HCT116 (cell line): ENCODE results near the gene CBLIF. TPM values are rescaled to one million over a fixed set of nuclear protein-coding genes. Genes with fewer than 3 reads are reported as not detected.

Source experiments
- ATAC-seq: fragments of 200-7000 bp; cut with Tn5 transposase; 2 replicates; pipeline ENCODE4 v1.9.1; 2020; ENCODE audit warnings: mild to moderate bottlenecking, moderate library complexity
- BruUV-seq: library from RNA; stranded (reverse); fragments of 400-500 nt; replicated peaks from 2 replicates; lab custom pipeline; 2021; lab: Mats Ljungman, UMichigan
- CTCF ChIA-PET: fragments of 300-600 bp; sonication (Branson Sonifier 250); formaldehyde crosslinking; loops from one replicate; lab custom pipeline; 2021; ENCODE audit warnings: antibody characterized with exemption; lab: Charles Lee
- POLR2A ChIA-PET: fragments of 300-600, 350-600 bp; sonication (Branson Sonifier 250); formaldehyde crosslinking; loops from one replicate; lab custom pipeline; 2021; ENCODE audit warnings: antibody characterized with exemption; lab: Charles Lee
- RAD21 ChIA-PET, 2 experiments: fragments of 300-600 bp; sonication (Branson Sonifier 250); formaldehyde crosslinking; loops; one replicate each; lab custom pipeline; 2023; ENCODE audit warnings: low total read pairs in 2 of 2; ENCODE audit not compliant: uncharacterized antibody in 2 of 2, unreplicated experiment in 2 of 2, low non-redundant PET in 1 of 2; lab: Charles Lee
- DNase-seq: peaks from one replicate; pipeline ENCODE4 v3.0.0-alpha.2; 2010; ENCODE audit warnings: low read depth, low spot score
- H2AFZ ChIP-seq: fragments of 200-600 bp; shearing (Covaris generic), sonication (generic); 2 replicates; pipeline ENCODE4 v1.6.1; 2017; ENCODE audit warnings: low read depth, mixed run types, mixed read lengths, antibody characterized with exemption, low read length; ENCODE audit not compliant: poor library complexity, severe bottlenecking
- H3K27ac ChIP-seq: 2 replicates; pipeline ENCODE4 v1.5.1; 2012; ENCODE audit warnings: low read depth, low read length
- H3K27me3 ChIP-seq: fragments of 200-600 bp; sonication (generic); 2 replicates; pipeline ENCODE4 v1.6.1; 2016; ENCODE audit warnings: mixed run types, low read length, mixed read lengths; ENCODE audit not compliant: insufficient read depth
- H3K36me3 ChIP-seq, 2 experiments: fragments of 200-500 bp in 1 of 2; fragments of 200-600 bp in 1 of 2; sonication (Bioruptor generic) in 1 of 2; sonication (generic) in 1 of 2; 2 replicates each; pipeline versions ENCODE4 v1.5.1 to v1.6.1; 2014 to 2016; ENCODE audit warnings: low read length in 2 of 2, inconsistent platforms in 1 of 2, mixed read lengths in 1 of 2, mixed run types in 1 of 2; ENCODE audit not compliant: insufficient read depth in 2 of 2, control insufficient read depth in 1 of 2
- H3K4me1 ChIP-seq, 2 experiments: fragments of 200-600 bp in 1 of 2; sonication (generic) in 1 of 2; 2 replicates each; pipeline versions ENCODE4 v1.5.1 to v1.6.1; 2012 to 2017; ENCODE audit warnings: low read length in 2 of 2, inconsistent platforms in 1 of 2, mild to moderate bottlenecking in 1 of 2, mixed read lengths in 1 of 2, mixed run types in 1 of 2, moderate library complexity in 1 of 2; ENCODE audit not compliant: insufficient read depth in 2 of 2, control insufficient read depth in 1 of 2
- H3K4me2 ChIP-seq: fragments of 200-600 bp; sonication (generic); 2 replicates; pipeline ENCODE4 v1.6.1; 2017; ENCODE audit warnings: mixed run types, low read length, mixed read lengths
- H3K4me3 ChIP-seq, 2 experiments: fragments of 200-600 bp in 1 of 2; sonication (generic) in 1 of 2; replicated peaks in 1 of 2; 2 replicates each; pipeline ENCODE4 v1.5.1; 2011 to 2016; ENCODE audit warnings: low read length in 2 of 2, control low read depth in 1 of 2, low read depth in 1 of 2, mild to moderate bottlenecking in 1 of 2, mixed read lengths in 1 of 2, mixed run types in 1 of 2
- H3K79me2 ChIP-seq: fragments of 200-600 bp; sonication (generic); 2 replicates; pipeline ENCODE4 v1.6.1; 2017; ENCODE audit warnings: mild to moderate bottlenecking, mixed run types, low read length, moderate library complexity, mixed read lengths; ENCODE audit not compliant: insufficient read depth
- H3K9ac ChIP-seq: fragments of 200-600 bp; sonication (generic); 2 replicates; pipeline ENCODE4 v1.6.1; 2016; ENCODE audit warnings: low read length, mixed read lengths
- H3K9me2 ChIP-seq: fragments of 200-600 bp; sonication (generic), shearing (Covaris generic); 2 replicates; pipeline ENCODE4 v1.6.1; 2017; ENCODE audit warnings: mixed run types, mild to moderate bottlenecking, moderate library complexity; ENCODE audit not compliant: insufficient read depth
- H3K9me3 ChIP-seq, 2 experiments: fragments of 200-500 bp in 1 of 2; fragments of 200-600 bp in 1 of 2; sonication (Bioruptor generic) in 1 of 2; sonication (generic) in 1 of 2; 2 replicates each; pipeline ENCODE4 v1.6.1; 2014 to 2017; ENCODE audit warnings: low read length in 2 of 2, mixed read lengths in 2 of 2, inconsistent platforms in 1 of 2, low read depth in 1 of 2, mild to moderate bottlenecking in 1 of 2, mixed run types in 1 of 2, moderate library complexity in 1 of 2; ENCODE audit not compliant: control insufficient read depth in 1 of 2, insufficient read depth in 1 of 2
- H4K20me1 ChIP-seq: fragments of 200-600 bp; sonication (generic), shearing (Covaris generic); 2 replicates; pipeline ENCODE4 v1.6.1; 2017; ENCODE audit warnings: mixed run types, mild to moderate bottlenecking, moderate library complexity; ENCODE audit not compliant: insufficient read depth
- CBX3 ChIP-seq: IDR thresholded peaks from 2 replicates; pipeline ENCODE4 v1.6.1; 2012; ENCODE audit warnings: low read depth
- CEBPB ChIP-seq: IDR thresholded peaks from 2 replicates; pipeline ENCODE4 v1.6.1; 2012; ENCODE audit warnings: low read depth
- EGR1 ChIP-seq: IDR thresholded peaks from 2 replicates; pipeline ENCODE4 v1.6.1; 2012; ENCODE audit warnings: low read depth
- ELF1 ChIP-seq: IDR thresholded peaks from 2 replicates; pipeline ENCODE4 v1.6.1; 2012; ENCODE audit warnings: low read depth, borderline replicate concordance
- EZH2 ChIP-seq: fragments of 200-600 bp; sonication (generic); IDR thresholded peaks from 2 replicates; pipeline ENCODE4 v1.6.1; 2017; ENCODE audit warnings: antibody characterized with exemption, mixed run types
- EZH2phosphoT487 ChIP-seq: fragments of 200-600 bp; IDR thresholded peaks from 2 replicates; pipeline ENCODE4 v1.6.1; 2018; ENCODE audit warnings: antibody characterized with exemption, borderline replicate concordance
- JUND ChIP-seq: IDR thresholded peaks from 2 replicates; pipeline ENCODE4 v1.6.1; 2012
- POLR2AphosphoS5 ChIP-seq: IDR thresholded peaks from 2 replicates; pipeline ENCODE4 v1.6.1; 2011; ENCODE audit warnings: mild to moderate bottlenecking, low read depth, low read length, moderate library complexity
- SIN3A ChIP-seq: IDR thresholded peaks from 2 replicates; pipeline ENCODE4 v1.6.1; 2012; ENCODE audit warnings: low read depth
- SRF ChIP-seq: IDR thresholded peaks from 2 replicates; pipeline ENCODE4 v1.6.1; 2012; ENCODE audit warnings: low read depth
- ZFX ChIP-seq: fragments of 450-650 bp; IDR thresholded peaks from 2 replicates; pipeline ENCODE4 v1.6.1; 2017
- intact Hi-C: fragments of 100-400 bp; cut with micrococcal nuclease; formaldehyde crosslinking; loops from 2 replicates; pipeline ENCODE4 v1.10.0; 2022
- total RNA-seq: library from RNA; stranded (reverse); gene quantifications from one replicate; pipeline ENCODE4 v1.2.1, GENCODE V29; 2021; ENCODE audit not compliant: unreplicated experiment
- TF ChIP-seq, protein P1 (sequence below): IDR thresholded peaks from 2 replicates; pipeline ENCODE4 v1.6.1; 2012
- TF ChIP-seq, protein P2 (sequence below): IDR thresholded peaks from 2 replicates; pipeline ENCODE4 v1.6.1; 2012
- TF ChIP-seq, protein P3 (sequence below): IDR thresholded peaks from 2 replicates; pipeline ENCODE4 v1.6.1; 2012; ENCODE audit warnings: low read depth
- TF ChIP-seq, protein P4 (sequence below): IDR thresholded peaks from 2 replicates; pipeline ENCODE4 v1.6.1; 2011; ENCODE audit warnings: mild to moderate bottlenecking, low read length, moderate library complexity; ENCODE audit not compliant: insufficient replicate concordance; ENCODE audit errors: extremely low read depth
- TF ChIP-seq, protein P5 (sequence below), 3 experiments: fragments of 200-600 bp in 1 of 3; sonication (generic) in 1 of 3; IDR thresholded peaks in 2 of 3; conservative IDR thresholded peaks in 1 of 3; 2 replicates each; pipeline ENCODE4 v1.5.1; 2012 to 2017; ENCODE audit warnings: low read depth in 2 of 3, low read length in 2 of 3, antibody characterized with exemption in 1 of 3, borderline replicate concordance in 1 of 3, control low read depth in 1 of 3, mild to moderate bottlenecking in 1 of 3, mixed read lengths in 1 of 3, mixed run types in 1 of 3, moderate library complexity in 1 of 3; ENCODE audit not compliant: insufficient read depth in 1 of 3

Gene CBLIF
- total RNA-seq, 1 experiment from 2014 or later = not detected

DNA sequence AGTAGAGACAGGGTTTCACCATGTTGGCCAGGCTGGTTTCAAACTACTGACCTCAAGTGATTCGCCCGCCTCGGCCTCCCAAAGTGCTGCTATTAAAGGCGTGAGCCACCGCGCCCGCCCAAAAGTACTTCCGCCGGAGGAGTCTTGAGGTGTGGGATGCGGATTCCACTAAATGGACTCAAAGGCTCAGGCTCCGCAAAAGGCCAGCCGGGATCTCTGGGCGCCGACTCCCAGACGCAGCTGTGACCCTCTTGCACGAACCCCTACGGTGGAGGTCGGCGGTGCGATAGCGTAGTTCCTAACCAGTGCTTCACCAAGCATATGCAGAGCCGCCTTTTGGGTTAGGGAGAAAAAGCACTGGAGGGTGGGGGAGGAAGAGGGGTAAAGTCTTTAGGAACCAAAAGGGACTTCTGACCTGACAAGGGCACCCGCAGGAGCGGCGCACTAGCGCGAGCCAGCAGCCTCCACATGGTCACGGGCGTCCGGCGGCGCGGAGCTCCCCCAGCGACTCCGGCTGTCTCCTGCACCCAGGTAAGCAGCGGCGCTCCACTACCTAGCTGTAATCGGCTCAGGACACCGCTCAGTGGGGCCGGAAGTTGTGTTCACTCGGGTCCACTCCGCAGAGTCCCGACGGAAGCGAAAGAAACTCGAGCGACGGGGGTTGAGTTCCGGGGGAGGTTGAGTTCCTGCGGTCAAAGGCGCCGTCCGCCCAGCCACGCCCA is 34.9 kb downstream of the CBLIF start, which contains the start of gene MRPL16 (continued):
- TF ChIP-seq, protein P1, sequence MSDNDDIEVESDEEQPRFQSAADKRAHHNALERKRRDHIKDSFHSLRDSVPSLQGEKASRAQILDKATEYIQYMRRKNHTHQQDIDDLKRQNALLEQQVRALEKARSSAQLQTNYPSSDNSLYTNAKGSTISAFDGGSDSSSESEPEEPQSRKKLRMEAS = peak; percentile 85
- TF ChIP-seq, protein P2, sequence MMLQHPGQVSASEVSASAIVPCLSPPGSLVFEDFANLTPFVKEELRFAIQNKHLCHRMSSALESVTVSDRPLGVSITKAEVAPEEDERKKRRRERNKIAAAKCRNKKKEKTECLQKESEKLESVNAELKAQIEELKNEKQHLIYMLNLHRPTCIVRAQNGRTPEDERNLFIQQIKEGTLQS = no peak
- peak; percentile 88 for TF ChIP-seq CBX3
- TF ChIP-seq, protein P3, sequence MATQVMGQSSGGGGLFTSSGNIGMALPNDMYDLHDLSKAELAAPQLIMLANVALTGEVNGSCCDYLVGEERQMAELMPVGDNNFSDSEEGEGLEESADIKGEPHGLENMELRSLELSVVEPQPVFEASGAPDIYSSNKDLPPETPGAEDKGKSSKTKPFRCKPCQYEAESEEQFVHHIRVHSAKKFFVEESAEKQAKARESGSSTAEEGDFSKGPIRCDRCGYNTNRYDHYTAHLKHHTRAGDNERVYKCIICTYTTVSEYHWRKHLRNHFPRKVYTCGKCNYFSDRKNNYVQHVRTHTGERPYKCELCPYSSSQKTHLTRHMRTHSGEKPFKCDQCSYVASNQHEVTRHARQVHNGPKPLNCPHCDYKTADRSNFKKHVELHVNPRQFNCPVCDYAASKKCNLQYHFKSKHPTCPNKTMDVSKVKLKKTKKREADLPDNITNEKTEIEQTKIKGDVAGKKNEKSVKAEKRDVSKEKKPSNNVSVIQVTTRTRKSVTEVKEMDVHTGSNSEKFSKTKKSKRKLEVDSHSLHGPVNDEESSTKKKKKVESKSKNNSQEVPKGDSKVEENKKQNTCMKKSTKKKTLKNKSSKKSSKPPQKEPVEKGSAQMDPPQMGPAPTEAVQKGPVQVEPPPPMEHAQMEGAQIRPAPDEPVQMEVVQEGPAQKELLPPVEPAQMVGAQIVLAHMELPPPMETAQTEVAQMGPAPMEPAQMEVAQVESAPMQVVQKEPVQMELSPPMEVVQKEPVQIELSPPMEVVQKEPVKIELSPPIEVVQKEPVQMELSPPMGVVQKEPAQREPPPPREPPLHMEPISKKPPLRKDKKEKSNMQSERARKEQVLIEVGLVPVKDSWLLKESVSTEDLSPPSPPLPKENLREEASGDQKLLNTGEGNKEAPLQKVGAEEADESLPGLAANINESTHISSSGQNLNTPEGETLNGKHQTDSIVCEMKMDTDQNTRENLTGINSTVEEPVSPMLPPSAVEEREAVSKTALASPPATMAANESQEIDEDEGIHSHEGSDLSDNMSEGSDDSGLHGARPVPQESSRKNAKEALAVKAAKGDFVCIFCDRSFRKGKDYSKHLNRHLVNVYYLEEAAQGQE = no peak
- TF ChIP-seq POLR2AphosphoS5 = peak; percentile 94

DNA sequence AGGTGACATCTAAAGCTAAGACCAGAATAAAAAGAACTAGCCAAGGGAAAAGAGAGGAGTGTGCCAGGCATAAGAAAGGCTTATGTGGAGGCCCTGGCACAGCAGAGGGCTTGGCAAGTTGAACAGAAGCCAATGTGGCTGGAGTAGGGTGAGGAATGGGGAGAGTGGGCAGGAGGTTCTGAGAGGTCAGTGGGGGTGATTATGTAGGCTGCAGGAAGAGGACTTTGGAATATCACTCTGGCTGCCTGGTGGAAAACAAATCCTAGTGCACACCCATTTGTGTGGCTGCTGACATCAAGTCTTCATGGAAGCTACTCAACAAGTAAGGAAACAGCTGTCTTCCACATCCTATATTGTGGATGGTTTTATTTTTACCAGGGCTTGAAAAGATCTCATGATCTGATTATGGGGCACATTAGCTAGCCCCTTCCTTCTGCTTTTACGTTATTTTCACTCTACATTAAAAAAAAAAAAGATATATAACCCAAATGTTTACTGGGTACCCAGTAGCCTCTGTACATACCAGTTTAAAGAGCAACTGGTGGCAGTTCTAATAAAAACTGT is 38.2 kb downstream of the CBLIF start:
- H3K9me3 ChIP-seq = no peaks in the 10 kb centered on the region
- peaks cover 13 to 33% of the 10 kb centered on the region in 2 experiments; a peak in 3 of 4 replicates for H3K36me3 ChIP-seq
- no peak overlapping the region for H3K4me2 ChIP-seq
- H4K20me1 ChIP-seq = no peaks in the 10 kb centered on the region
- no peak overlapping the region for H3K27ac ChIP-seq
- no peak overlapping the region for H3K4me3 ChIP-seq
- intact Hi-C loops = loop anchor here (10.0 kb wide), 2 partner anchors 122 to 372 kb away; partner anchors contain the start of gene OR5A1
- POLR2A ChIA-PET = no interaction called here
- CTCF ChIA-PET = no interaction called here
- H3K79me2 ChIP-seq = peaks cover 25% of the 10 kb centered on the region
- no TSS peak for BruUV-seq
- no peaks in the 10 kb centered on the region for H3K27me3 ChIP-seq
- ATAC-seq = no peak
- no peaks in the 10 kb centered on the region for H3K9me2 ChIP-seq
- no peak overlapping the region for H3K9ac ChIP-seq
- peaks cover 5 to 18% of the 10 kb centered on the region in 2 experiments; a peak in 2 of 4 replicates for H3K4me1 ChIP-seq
- RAD21 ChIA-PET = no interaction called here
- H2AFZ ChIP-seq = no peak overlapping the region
- no peak for DNase-seq
- no peak for TF ChIP-seq ZFX
- TF ChIP-seq ELF1 = no peak
- TF ChIP-seq, protein P4, sequence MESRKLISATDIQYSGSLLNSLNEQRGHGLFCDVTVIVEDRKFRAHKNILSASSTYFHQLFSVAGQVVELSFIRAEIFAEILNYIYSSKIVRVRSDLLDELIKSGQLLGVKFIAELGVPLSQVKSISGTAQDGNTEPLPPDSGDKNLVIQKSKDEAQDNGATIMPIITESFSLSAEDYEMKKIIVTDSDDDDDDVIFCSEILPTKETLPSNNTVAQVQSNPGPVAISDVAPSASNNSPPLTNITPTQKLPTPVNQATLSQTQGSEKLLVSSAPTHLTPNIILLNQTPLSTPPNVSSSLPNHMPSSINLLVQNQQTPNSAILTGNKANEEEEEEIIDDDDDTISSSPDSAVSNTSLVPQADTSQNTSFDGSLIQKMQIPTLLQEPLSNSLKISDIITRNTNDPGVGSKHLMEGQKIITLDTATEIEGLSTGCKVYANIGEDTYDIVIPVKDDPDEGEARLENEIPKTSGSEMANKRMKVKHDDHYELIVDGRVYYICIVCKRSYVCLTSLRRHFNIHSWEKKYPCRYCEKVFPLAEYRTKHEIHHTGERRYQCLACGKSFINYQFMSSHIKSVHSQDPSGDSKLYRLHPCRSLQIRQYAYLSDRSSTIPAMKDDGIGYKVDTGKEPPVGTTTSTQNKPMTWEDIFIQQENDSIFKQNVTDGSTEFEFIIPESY = no peak
- no peak for TF ChIP-seq SIN3A
- TF ChIP-seq, protein P2 = no peak
- TF ChIP-seq JUND = no peak
- no peak for TF ChIP-seq EZH2
- no peak for TF ChIP-seq EZH2phosphoT487
- TF ChIP-seq, protein P5, sequence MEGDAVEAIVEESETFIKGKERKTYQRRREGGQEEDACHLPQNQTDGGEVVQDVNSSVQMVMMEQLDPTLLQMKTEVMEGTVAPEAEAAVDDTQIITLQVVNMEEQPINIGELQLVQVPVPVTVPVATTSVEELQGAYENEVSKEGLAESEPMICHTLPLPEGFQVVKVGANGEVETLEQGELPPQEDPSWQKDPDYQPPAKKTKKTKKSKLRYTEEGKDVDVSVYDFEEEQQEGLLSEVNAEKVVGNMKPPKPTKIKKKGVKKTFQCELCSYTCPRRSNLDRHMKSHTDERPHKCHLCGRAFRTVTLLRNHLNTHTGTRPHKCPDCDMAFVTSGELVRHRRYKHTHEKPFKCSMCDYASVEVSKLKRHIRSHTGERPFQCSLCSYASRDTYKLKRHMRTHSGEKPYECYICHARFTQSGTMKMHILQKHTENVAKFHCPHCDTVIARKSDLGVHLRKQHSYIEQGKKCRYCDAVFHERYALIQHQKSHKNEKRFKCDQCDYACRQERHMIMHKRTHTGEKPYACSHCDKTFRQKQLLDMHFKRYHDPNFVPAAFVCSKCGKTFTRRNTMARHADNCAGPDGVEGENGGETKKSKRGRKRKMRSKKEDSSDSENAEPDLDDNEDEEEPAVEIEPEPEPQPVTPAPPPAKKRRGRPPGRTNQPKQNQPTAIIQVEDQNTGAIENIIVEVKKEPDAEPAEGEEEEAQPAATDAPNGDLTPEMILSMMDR (IDR thresholded peaks at IDR 0.05 in 2 of 3, conservative IDR thresholded peaks at IDR 0.05 in 1 of 3; ENCODE audit: borderline replicate concordance in 1 of 3, insufficient read depth in 1 of 3, low read depth in 2 of 3, low read length in 2 of 3) = no peak
- TF ChIP-seq SRF = no peak
- TF ChIP-seq CBX3 = no peak
- no peak for TF ChIP-seq CEBPB
- TF ChIP-seq EGR1 = no peak
